ENCODE data around the gene SDHAF3.
"Not testable (repeated sequence)": the region's sequence is repeated elsewhere in the genome, so short reads cannot be mapped to it uniquely, and the experiment has no call there.

The SDHAF3 gene

DNA sequence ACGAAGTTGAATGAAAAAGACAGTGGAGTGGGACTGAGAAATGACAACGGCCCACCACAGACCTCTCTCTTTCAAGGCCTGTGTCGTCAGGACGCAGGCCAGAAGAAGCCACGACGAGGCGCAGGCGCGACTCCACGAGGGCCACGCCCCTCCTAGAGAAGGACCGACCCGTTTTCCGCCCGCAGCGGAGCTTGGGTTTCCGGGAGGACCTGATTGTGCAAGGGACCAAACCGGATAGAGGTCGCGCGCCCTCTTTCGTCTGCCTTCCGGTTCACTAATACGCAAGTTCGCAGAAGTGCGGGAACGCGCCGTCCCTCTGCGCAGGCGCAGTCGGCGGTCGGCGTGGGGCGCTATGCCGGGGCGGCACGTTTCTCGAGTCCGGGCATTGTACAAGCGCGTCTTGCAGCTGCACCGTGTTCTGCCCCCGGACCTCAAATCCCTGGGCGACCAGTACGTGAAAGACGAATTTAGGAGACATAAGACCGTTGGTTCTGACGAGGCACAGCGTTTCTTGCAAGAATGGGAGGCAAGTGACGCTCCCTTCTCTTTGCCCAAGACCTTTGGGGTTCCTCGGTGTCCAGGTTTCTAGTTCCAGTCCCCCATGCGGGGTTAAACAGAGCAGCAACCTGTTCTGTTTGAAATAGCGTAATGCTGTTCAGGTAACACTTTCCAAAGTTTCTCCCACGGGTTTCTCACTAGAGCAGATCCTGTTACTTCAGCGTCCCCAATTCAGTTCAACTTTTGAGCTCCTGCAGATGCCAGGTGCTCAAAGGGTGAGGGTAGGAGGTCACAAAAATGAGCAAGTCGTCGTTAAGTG is at the start of gene SDHAF3:
TSS of gene SDHAF3 (plus strand) at position 327 of the 817 bp plus-strand sequence. CDS start at position 353, 26 bp downstream.
- DNase-seq: peak; percentile 98

DNA sequence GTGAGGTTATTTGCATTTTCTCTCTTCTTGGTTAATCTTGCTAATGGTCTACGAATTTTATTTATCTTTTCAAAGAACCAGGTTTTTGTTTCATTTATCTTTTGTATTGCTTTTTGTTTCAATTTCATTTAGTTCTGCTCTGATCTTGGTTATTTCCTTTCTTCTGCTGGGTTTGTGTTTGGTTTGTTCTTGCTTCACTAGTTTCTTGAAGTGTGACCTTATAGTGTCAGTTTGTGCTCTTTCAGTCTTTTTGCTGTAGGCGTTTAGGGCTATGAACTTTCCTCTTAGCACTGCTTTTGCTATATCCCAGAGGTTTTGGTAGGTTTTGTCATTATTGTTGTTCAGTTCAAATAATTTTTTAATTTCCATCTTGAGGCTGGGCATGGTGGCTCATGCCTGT is 45.5 kb upstream of the SDHAF3 start:
- DNase-seq: not testable (repeated sequence)

DNA sequence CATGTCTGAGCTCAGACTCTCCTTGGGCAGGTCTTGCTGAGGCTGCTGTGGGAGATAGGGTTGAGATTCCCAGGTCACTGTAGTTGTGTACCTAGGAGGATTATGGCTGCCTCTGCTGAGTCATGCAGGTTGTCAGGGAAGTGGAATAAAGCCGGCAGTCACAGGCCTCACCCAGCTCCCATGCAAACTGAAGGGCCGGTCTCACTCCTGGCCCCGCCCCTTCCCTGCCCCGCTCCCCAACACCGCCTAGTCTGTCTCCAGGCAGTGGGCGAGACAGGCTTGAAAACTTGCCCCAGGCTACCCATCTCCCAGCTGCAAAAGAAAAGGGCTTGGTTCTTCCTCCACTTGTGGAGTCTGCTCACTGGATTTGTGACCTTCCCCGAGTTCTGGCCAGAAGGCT is 41.6 kb upstream of the SDHAF3 start:
- DNase-seq: no peak

DNA sequence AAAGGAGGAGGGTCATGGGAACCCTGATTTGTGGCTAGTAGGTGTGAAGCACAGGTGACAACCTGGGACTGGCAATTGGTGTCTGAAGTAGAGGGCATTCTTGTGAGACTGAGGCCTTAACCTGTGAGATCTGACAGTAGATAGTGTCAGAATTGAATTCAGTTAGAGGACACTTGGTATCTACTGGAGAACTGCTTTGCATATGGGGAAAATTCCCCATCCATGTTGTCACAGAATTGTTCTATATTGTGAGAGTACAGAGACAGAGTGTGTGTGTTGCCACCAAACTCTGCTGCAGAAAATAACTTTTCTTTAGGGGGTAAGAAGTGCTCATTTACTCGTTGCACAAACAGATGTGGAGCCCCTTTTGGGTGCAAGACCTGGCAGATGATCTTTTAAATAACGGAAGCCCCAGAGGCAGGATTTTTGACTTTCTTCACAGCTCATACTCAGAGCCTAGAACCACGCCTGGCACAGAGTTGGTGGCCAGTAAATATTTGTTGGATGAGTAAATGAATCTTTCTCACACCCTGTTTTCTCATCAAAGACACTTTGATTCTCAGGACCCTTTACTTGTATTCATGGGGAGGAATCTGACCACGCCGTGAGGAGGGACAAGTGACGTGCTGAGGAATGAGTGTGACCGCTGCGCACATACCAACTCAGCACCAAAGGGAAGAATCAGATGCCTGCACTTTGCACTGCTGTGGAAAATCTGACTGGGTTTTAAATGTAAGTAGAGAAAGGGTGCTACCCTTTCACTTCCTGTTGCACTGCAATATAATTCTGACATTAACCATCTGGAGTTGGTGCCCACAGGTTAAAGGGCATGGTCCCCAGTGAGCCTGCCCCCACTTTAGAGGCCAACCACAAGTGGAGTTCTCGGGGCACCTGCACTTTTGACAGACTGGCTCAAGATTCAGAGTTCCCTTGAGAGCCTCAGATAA is 39.2 kb upstream of the SDHAF3 start:
- no peak for DNase-seq

DNA sequence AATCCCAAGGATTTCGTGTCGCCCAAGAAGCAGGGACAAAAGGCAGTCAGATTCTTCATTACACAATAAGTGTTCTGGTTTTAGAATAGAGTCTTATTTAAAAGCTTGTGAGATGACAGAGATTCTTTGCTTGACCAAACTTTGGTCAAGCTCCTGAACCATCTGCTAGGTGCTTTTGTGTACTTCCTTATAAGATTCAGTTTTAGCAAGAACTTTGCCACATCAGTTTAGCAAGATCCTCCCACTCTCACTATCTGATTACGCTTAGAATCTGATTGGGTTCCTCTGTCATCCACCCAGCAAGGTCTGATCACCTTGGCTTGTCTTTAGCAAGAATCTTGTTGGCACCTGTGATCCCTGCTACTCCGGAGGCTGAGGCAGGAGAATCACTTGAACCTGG is 38.2 kb upstream of the SDHAF3 start:
- DNase-seq: no peak

DNA sequence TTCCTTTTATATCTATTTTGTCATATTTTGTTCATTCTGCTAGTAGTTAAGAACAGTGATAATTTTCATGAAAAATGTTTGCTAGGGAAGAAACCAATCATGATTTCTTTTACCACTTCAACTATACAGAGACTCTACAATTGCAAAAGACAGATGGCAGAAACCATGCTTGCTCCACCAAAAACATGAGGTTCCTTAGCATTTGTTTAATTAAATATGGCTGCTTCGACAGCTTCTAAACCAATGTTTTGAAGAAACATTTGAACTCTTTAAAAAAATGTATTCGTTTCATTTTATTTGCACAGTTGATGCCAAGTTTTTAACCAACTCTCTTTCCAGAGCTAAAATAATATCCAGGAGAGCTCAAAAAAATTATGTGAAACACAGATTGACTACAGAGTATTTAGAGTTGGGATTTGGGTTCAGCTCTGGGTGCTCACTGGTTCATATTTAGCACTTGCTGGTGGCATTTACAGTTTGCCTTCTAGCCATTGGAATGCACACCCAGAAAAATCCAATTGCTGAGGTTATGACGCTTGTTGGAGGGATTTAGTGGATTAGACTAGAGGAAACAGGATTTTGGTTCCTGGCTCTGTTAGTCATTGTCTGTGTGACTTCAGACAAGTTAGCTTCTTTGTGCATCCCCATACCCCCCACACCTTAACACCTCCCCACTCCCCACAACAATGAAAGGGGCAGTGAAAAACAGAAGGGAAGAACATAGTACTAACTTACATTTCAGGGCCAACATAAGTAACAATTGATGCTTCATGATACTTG is 35.8 kb upstream of the SDHAF3 start:
- peak; percentile 55 for DNase-seq

DNA sequence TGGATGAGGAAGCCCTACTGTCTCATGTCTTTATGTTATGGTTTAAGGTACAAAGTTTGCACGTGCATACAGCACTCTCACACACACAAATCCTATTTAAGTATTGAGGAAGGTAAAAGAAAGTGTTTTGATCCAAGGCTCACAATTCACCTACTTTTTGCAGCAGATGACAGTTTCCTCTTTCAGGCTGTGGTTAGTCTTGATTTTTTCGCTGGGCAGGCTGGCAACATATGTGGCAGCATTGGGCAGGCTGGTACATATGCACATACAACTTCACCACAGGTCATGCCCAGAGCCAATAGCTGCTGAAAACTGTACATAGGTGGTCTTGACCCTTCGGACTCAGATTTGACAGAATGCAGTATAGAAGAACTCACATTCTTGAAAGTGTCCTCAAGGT is 29.1 kb upstream of the SDHAF3 start:
- no peak for DNase-seq

DNA sequence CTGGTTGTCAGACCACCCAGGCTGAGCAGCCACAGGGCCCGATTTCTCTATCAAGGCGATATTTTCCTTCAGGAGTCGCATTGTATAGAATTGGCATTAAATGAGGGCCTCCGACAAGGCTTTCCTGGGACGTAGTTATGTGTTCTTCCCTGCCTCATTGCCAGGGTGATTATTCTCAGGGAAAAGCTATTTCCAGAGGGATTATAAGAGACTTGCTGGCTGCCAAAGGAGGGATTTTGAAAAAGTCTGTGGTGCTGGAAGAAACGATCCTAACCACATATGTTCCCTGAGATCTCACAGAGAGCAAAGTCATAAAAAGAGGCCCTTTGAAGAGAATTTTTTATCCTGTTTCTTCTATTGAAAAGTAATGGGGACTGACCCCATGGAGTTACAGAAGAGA is 27.7 kb upstream of the SDHAF3 start:
- no peak for DNase-seq

DNA sequence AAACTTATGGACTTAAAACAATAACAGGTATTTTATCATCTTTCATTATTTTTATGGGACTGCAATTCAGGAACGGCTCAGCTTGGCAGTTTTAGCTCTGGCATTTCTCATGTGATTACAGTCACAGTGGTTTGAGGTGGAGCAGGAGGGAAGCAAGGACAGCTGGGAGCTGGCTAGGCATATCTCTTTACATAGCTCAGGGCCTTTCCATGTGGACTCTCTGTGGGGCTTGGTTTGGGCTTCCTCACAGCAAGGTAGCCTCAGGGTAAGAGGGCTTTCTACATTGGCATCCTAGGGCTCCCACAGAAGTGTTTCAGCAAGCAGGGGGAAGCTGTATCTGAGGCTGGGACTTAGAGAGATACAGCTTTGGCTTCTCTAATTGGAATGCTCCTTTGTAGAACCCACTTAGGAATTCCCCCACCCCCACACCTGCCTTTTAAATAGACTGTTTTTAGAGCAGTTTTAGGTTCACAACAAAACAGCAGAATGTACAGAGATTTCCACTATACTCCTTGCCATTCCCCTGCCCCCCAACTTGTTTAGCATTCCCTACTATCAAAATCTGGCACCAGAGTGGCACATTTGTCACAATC is 26.6 kb upstream of the SDHAF3 start:
- no peak for DNase-seq

DNA sequence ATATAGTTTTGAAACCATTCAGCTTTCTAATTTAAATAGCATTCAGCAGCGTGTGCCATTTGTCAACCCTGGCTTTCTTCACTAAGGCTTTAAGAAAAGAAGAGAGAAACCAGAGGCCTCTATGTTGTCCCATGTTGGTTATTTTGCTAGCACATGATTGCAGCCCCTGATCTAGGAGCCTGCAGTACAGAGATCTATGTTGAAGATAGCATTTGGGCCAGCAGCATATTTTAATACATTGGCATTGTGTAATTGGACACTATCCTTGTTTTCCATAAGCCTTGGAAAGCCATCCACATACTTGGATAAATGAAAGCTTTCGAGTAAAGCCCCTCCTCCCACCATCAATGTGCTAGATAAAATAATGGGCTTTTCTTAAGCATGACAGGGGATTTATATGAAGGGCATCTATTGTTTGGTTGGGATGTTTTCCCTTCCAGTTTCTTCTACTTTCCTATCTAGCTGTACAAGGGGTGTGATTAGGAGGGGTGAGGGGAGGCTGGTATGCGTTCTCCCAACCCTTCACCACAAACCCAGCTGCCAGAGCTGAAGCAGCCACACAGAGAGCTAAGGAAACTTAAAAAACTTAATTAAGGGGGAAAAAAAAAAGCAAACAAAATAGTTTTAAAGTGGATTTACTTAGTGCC is 23.1 kb upstream of the SDHAF3 start:
- DNase-seq: no peak

DNA sequence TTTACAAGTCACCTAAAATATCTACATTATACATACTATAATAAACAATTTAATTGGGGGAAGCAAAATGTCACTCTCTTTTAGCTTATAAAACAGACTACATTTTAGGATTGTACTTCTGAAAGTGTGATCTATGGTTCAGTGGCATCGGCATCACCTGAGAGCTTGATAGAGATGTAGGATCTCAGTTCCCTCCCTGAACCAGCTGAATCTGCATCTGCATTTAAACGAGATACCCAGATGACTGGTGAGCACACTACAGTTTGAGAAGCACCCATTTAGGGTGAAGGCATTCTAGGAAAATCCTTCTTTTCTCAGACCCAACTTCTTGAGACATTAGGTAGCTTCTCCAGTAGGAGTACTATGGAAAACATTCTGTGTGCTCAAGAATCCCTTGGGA is 21.5 kb upstream of the SDHAF3 start:
- no peak for DNase-seq

DNA sequence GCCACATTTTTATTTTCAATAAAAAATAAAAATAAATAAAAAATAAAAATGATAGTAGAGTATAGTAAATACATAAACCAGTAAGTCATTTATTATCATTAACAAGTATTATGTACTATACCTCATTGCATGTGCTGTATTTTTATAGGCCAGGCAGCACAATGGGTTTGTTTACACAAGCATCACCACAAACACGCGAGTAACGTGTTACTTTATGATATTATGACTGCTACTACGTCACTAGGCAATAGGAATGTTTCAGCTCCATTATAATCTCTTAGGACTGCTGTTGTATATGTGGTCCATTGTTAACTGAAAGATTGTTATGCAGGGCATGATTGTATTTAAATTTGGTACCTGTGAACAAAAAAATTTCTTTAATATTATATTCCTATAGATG is 20.8 kb upstream of the SDHAF3 start:
- DNase-seq: no peak

DNA sequence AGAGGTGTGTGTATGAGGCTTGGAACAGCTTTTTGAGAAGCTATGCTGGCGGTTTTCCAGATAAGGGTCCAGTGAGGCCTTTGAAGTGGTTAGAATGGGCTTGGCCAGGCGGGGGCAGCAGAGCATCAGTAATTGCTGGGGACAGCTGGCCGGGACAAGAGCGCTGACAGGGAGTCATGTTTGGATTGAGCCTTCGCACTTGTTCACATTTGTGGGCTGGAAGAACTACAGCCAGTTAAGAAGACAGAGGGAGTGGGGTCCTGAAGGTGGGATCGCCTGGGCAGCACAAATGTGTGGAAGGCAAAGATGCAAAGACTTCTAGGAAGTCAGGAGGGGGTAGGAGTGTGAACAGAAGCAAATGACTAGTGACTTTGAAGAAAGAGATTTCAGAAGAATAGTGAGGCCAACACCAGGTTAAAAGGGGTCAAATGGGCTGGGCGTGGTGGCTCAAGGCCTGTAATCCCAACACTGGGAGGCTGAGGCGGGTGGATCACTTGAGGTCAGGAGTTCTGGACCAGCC is 12.7 kb upstream of the SDHAF3 start:
- DNase-seq: peak; percentile 65

DNA sequence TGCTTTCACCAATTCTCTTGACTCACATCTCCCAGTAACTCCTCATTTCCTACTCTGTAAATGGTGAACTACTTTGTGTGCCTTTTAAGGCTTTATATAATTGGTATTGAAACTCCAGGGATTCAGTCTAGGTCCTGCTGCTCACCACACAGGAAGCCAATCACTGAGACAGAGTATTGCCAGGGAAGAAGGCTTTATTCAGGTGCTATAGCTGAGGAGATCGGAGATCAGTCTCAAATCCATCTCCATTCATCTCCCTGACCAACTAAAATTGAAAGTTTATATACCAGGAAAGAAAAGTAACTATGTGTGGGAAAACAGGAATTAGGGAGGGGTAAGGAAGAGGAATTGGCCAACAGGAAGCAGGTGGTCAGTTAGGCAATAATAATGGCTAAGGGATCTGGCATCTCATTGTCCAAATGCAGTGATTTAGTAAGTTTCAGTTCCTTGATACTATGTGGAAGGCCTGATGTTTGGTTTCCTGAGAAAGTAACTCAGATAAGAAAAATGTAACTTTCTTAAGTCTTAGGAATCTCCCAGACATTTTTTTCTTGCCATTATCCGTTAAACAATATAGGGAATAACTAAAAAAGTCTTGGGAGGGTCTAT is 10.2 kb upstream of the SDHAF3 start:
- DNase-seq: no peak

DNA sequence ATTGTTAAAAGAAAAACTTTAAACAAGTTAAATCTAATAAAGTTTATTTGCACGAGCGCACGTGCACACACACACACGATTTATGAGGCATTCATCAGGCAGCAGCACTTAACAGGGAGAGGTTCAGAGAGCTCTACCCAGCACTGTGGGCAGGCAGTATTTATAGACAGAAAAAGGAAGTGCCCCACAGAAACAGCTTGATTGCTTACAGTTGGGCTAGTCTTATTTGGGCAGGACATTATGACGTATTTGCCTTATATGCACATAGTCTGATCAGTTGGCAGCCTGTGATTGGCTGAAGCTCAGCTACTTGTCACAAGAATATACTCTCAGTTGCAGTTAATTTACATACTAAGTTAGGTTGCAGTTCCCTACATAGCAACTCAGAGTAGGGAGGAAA is 1.2 kb upstream of the SDHAF3 start:
- DNase-seq: no peak

DNA sequence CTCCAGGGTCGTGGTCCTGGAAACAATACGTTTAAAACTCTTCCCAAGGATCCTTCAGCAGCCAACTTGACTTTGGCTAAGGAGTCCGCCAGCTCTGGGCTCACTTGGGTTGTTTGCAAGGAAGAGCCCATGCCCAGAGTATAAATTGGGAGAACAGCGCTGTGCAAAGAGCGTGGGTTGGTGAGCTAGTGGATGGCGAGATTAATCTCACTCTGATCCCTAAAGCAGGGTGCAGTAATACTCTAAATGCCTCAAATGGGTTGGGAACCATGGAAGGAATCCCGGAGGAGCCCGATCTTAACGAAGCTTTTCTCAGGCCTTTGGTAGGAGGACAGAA is 495 bp upstream of the SDHAF3 start:
- DNase-seq: no peak

DNA sequence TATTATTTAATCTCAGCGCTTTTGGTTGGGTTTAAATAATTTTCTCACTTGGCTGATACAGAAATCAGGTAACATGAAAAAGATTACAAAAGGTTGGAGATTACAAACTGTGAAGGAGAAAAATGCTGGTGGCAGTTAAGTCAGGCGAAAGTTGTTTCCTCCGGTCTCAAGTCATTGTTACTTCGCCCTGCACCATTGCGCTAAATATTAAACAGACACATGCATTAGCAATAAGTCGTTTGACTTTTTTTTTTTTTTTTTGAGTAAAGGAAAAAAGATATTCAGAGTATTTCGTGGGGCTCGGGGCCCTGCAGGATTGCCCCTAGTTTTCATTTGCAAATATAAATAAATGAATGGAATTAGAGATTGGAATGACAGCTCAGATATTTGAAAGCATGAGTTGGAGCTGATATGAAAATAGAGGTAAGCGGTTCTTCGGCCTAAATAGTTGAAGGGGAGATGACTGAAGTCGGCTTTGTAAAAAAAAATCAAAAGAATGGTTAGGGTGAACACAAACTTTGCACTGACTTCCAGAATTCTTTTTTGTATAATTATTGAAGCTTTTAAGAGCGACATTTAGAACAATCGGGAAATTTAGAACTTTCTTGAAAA is 914 bp downstream of the SDHAF3 start:
- DNase-seq: no peak

DNA sequence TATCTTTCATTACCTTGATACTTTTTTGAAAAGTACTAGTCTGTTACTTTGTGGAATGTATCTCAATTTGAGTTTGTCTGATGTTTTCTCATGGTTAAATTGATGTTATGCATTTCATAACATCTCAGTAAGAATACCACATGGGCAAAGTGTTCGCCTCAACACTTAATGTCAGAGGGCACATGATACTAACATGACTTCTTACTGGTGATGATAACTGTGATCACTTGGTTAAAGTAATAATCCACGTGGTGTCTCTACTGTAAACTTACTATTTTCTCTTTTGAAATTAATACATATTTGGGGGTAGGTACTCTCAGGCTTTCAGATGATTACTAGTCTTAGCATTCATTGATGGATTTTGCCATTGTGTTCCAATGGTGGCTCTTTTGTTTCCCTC is 2.2 kb downstream of the SDHAF3 start:
- DNase-seq: no peak

DNA sequence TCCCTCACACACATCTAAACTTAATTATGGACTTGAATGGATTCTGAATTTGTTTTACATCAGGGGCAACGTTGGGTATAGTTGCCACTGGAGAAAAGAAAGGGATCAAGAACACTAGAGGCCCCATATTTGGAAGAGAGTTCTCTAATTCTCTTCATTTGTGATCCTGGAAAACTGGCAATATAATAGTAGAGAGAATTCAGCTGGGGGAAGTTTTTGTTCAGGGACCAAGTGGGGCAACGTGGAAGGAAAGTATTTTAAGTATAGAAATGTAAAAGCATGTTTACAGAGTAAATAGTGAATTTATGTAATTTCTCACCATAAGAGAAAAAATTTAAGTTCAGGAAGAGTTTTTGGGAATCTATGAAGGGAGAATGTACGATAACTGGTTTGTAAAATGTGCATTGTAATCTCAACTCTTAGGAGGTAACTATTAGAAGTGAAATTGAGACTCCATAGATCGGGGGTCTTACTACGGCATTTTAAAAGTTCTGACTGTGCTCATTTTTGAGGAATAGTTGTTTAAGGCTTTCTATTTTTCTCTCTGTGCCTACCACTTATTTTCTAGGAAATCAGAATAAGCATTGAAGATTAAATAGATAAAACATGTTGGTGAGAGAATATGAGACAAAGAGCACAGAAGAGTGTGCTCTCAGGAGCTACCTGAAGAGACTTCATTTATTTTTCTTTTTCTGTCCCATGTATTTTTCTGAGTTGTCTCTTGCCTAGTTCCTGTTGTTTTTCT is 3.4 kb downstream of the SDHAF3 start:
- no peak for DNase-seq

DNA sequence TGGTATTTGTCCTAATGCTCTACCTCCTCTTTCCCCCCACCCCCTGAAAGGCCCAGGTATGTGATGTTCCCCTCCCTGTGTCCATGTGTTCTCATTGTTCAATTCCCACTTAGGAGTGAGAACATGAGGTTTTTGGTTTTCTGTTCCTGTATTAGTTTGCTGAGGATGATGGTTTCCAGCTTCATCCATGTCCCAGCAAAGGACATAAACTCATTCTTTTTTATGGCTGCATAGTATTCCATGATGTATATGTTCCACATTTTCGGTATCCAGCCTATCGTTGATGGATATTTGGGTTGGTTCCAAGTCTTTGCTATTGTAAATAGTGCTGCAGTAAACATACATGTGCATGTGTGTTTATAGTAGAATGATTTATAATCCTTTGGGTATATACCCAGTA is 5.6 kb downstream of the SDHAF3 start:
- not testable (repeated sequence) for DNase-seq

All from DMS 273 treated with DMSO at 0.1 percent for 48 hours (cell line).